Endothelial cell of umbilical vein (primary cell): ENCODE measurements around the gene P4HB. TPM values are rescaled to one million over a fixed set of nuclear protein-coding genes. Genes with fewer than 3 reads are reported as not detected.
"Not testable (repeated sequence)": the region's sequence is repeated elsewhere in the genome, so short reads cannot be mapped to it uniquely, and the experiment has no call there.

Source experiments
- BruUV-seq: library from RNA; stranded (reverse); fragments of 400-500 nt; replicated peaks from 2 replicates; lab custom pipeline; 2021; lab: Mats Ljungman, UMichigan
- CTCF ChIA-PET: fragments of 300-600, 350-600 bp; sonication (Branson Sonifier 250); formaldehyde crosslinking; loops from one replicate; lab custom pipeline; 2021; ENCODE audit warnings: antibody characterized with exemption, inconsistent platforms; lab: Charles Lee
- POLR2A ChIA-PET: fragments of 300-600, 350-600 bp; sonication (Branson Sonifier 250); formaldehyde crosslinking; loops from one replicate; lab custom pipeline; 2021; ENCODE audit warnings: antibody characterized with exemption, inconsistent platforms; lab: Charles Lee
- DNase-seq: peaks from one replicate; pipeline ENCODE4 v3.0.0-alpha.2; 2011; ENCODE audit warnings: low read depth, low spot score
- FAIRE-seq: peaks from 2 replicates; lab custom pipeline; 2011; peaks lifted over from hg19 to GRCh38; lab: Jason Lieb, UNC
- H2AFZ ChIP-seq: 2 replicates; pipeline ENCODE4 v1.6.0; 2012; ENCODE audit warnings: low read depth, low read length, control low read depth, inconsistent platforms
- H3K27ac ChIP-seq: 2 replicates; pipeline ENCODE4 v1.5.1; 2011; ENCODE audit warnings: low read depth, mild to moderate bottlenecking, control low read depth, low read length, moderate library complexity; ENCODE audit not compliant: insufficient read depth
- H3K27me3 ChIP-seq, 2 experiments: 2 replicates each; pipeline versions ENCODE4 v1.6.0 to v1.6.1; 2011; ENCODE audit warnings: low read length in 2 of 2, mixed read lengths in 1 of 2; ENCODE audit not compliant: control insufficient read depth in 2 of 2, insufficient read depth in 2 of 2
- H3K36me3 ChIP-seq, 2 experiments: 2 replicates in 1 of 2; 3 replicates in 1 of 2; pipeline ENCODE4 v1.5.1; 2011; ENCODE audit warnings: low read length in 2 of 2, mild to moderate bottlenecking in 1 of 2, moderate library complexity in 1 of 2; ENCODE audit not compliant: control insufficient read depth in 2 of 2, insufficient read depth in 2 of 2; ENCODE audit errors: extremely low read depth in 1 of 2
- H3K4me1 ChIP-seq: 3 replicates; pipeline ENCODE4 v1.5.1; 2011; ENCODE audit warnings: mild to moderate bottlenecking, low read length; ENCODE audit not compliant: control insufficient read depth, insufficient read depth; ENCODE audit errors: extremely low read depth
- H3K4me2 ChIP-seq: 2 replicates; pipeline ENCODE4 v1.6.1; 2011; ENCODE audit warnings: low read length, control low read depth, mixed read lengths; ENCODE audit not compliant: insufficient read depth
- H3K4me3 ChIP-seq, 3 experiments: fragments of 200-600 bp in 1 of 3; sonication (generic), shearing (Covaris generic) in 1 of 3; replicated peaks in 1 of 3; 2 replicates each; pipeline ENCODE4 v1.5.1; 2011 to 2016; ENCODE audit warnings: control low read depth in 3 of 3, low read length in 3 of 3, mild to moderate bottlenecking in 2 of 3, inconsistent platforms in 1 of 3, low read depth in 1 of 3, moderate library complexity in 1 of 3; ENCODE audit not compliant: insufficient read depth in 1 of 3
- H3K79me2 ChIP-seq: 2 replicates; pipeline ENCODE4 v1.6.0; 2012; ENCODE audit warnings: low read length, inconsistent platforms; ENCODE audit not compliant: control insufficient read depth, insufficient read depth
- H3K9ac ChIP-seq: replicated peaks from 2 replicates; pipeline ENCODE3; 2011; ENCODE audit warnings: low read length, control low read depth; ENCODE audit not compliant: insufficient read depth; ENCODE audit errors: extremely low read depth
- H3K9me1 ChIP-seq: replicated peaks from 3 replicates; pipeline ENCODE4 v1.6.0; 2011; ENCODE audit warnings: mild to moderate bottlenecking, low read length; ENCODE audit not compliant: control insufficient read depth, insufficient read depth; ENCODE audit errors: extremely low read depth
- H3K9me3 ChIP-seq: replicated peaks from 2 replicates; pipeline ENCODE4 v1.5.1; 2012; ENCODE audit warnings: low read length, inconsistent platforms; ENCODE audit not compliant: control insufficient read depth, insufficient read depth
- H4K20me1 ChIP-seq: replicated peaks from 2 replicates; pipeline ENCODE3; 2011; ENCODE audit warnings: mild to moderate bottlenecking, low read length; ENCODE audit not compliant: control insufficient read depth, insufficient read depth; ENCODE audit errors: extremely low read depth
- CTCF ChIP-seq, 2 donors: IDR thresholded peaks; 1 replicate in 1 of 2; 2 replicates in 1 of 2; pipeline ENCODE4 v1.5.1; 2011; ENCODE audit warnings: low read length in 2 of 2, mild to moderate bottlenecking in 2 of 2, moderate library complexity in 2 of 2, control low read depth in 1 of 2, inconsistent platforms in 1 of 2, low read depth in 1 of 2; ENCODE audit not compliant: insufficient read depth in 1 of 2; ENCODE audit errors: extremely low read depth in 1 of 2
- EZH2 ChIP-seq: IDR thresholded peaks from 2 replicates; pipeline ENCODE4 v1.6.1; 2012; ENCODE audit warnings: borderline replicate concordance, low read depth, mild to moderate bottlenecking, moderate library complexity, low read length, inconsistent platforms; ENCODE audit not compliant: severe bottlenecking
- FOS ChIP-seq: IDR thresholded peaks from 2 replicates; pipeline ENCODE4 v1.6.1; 2011; ENCODE audit warnings: mild to moderate bottlenecking, low read length, moderate library complexity, borderline replicate concordance; ENCODE audit not compliant: insufficient read depth
- GATA2 ChIP-seq: IDR thresholded peaks from 2 replicates; pipeline ENCODE4 v1.7.0; 2011; ENCODE audit warnings: low read depth, mild to moderate bottlenecking, moderate library complexity, mixed read lengths, low read length; ENCODE audit not compliant: insufficient read length, insufficient read depth
- JUN ChIP-seq: IDR thresholded peaks from 2 replicates; pipeline ENCODE4 v1.6.1; 2011; ENCODE audit warnings: borderline replicate concordance, low read depth; ENCODE audit not compliant: insufficient read length, insufficient read depth
- MAX ChIP-seq: IDR thresholded peaks from 2 replicates; pipeline ENCODE4 v1.6.1; 2011; ENCODE audit not compliant: insufficient read depth, insufficient read length
- MYC ChIP-seq: IDR thresholded peaks from one replicate; pipeline ENCODE4 v1.6.1; 2011; ENCODE audit warnings: mild to moderate bottlenecking, low read depth, low read length
- POLR2A ChIP-seq: IDR thresholded peaks from 2 replicates; pipeline ENCODE4 v1.6.1; 2012; ENCODE audit warnings: low read depth, mild to moderate bottlenecking, control low read depth, low read length
- POLR2AphosphoS5 ChIP-seq: IDR thresholded peaks from 2 replicates; pipeline ENCODE4 v1.6.1; 2012; ENCODE audit warnings: low read depth, mild to moderate bottlenecking, control low read depth, low read length, moderate library complexity; ENCODE audit not compliant: insufficient read depth
- dilution Hi-C: fragments of 300-500 bp; cut with MboI; formaldehyde crosslinking; loops from one replicate; pipeline ENCODE4 v1.15.0; 2019; ENCODE audit warnings: low sequenced_read_pairs; ENCODE audit not compliant: extremely low pct_ligation_motif_present
- intact Hi-C: fragments of 100-400 bp; cut with micrococcal nuclease; formaldehyde crosslinking; loops from one replicate; pipeline ENCODE4 v1.10.0; 2022
- polyA plus RNA-seq, 4 experiments: library from polyadenylated mRNA; depleted of rRNA in 3 of 4; stranded (reverse) in 3 of 4; unstranded in 1 of 4; fragments of >200 nt; gene quantifications; 2 replicates each; pipeline versions ENCODE4 v1.2.1 to v1.2.3, GENCODE V29; 2011 to 2012; ENCODE audit warnings: missing spikeins in 1 of 4
- total RNA-seq: library from RNA; stranded (reverse); gene quantifications from 2 replicates; pipeline ENCODE4 v1.2.3, GENCODE V29; 2021

P4HB gene
- total and polyA plus RNA-seq, 2 donors (not counting 3 experiments of a cell fraction or from before 2014, with no cell fraction given) = 201 to 988 TPM

DNA sequence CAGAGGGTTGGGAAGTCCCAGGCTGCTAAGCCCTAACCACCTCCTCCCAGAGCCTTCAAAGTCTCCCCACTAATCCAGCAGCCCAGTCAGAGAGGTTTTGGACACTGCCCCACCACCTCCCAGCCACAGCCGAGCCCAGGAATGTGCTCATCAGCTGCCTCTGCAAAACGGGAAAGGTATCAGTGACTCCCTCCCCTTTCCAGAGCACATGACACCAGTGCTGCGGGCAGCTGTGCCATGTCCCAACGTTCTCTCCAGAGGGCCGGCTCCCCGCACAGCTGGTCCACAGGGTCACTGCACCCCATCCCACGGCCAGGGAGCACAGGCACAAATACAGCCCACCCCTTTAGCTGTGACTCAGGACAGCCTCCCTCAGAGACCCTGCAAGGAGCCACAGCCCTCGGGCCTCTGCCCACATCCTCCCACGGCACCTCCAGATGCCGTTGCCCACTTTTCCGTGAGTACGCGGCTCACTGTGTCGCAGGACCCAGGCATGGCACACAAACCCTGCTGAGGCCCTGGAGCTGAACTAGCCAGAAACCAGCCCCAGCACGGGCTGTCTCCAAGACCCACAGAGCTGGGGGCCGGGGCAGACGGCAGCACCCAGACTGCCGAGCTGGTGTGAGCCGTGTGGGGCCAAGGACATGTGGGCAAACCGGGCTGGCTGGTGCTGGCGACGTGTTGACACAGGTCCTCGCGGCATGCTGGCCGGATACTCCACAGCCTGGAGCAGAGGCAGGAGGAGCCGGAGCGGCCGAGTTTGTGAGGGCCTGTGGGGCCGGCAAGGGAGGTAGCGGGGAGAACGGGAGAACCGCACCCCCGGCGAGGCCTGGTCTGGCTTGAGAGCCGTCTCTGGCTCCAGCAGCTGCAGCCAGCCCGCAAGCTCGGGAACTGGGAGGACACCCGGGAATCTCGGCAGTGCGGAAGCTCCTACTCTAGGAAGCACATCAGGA, 19.2 kb downstream of the P4HB start:
- intact Hi-C loops = no loop called here
- Histone ChIP-seq H2AFZ (no peak overlapping the region), H3K27ac (no peak overlapping the region), H3K4me1 (no peaks in the 10 kb centered on the region), H3K4me3 (no peak overlapping the region), H3K36me3 (peaks cover 19 to 34% of the 10 kb centered on the region in 2 experiments), H3K9me3 (no peaks in the 10 kb centered on the region), H3K27me3 (no peaks in the 10 kb centered on the region), H3K4me2 (no peak overlapping the region), H3K9me1 (no peaks in the 10 kb centered on the region), H4K20me1 (no peaks in the 10 kb centered on the region), H3K79me2 (no peaks in the 10 kb centered on the region), H3K9ac (no peak overlapping the region)
- POLR2A ChIA-PET = no interaction called here
- TF ChIP-seq EZH2 (no peak), POLR2AphosphoS5 (no peak), FOS (no peak), CTCF (IDR thresholded peaks at IDR 0.05; ENCODE audit: extremely low read depth in 1 of 2, insufficient read depth in 1 of 2, low read depth in 1 of 2, low read length in 2 of 2) (no peak), POLR2A (no peak), GATA2 (no peak), MAX (no peak), MYC (no peak), JUN (no peak)
- FAIRE-seq (no peak), DNase-seq (no peak)
- dilution Hi-C loops = no loop called here
- no TSS peak for BruUV-seq
- CTCF ChIA-PET = no interaction called here

DNA sequence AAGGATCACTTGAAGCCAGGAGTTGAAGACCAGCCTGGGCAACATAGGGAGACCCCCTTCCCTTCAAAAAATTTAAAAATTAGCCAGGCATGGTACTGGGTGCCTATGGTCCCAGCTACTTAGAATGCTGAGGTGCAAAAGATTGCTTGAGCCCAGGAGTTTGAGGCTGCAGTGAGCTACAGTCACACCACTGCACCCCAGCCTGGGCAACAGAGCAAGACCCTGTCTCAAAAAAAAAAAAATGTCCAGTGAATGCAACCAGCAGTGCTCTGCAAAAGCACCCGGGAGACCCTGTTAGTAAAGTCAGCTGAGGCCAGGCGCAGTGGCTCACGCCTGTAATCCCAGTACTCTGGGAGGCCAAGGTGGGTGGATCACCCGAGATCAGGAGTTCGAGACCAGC, 20.3 kb downstream of the P4HB start:
- H3K4me1 ChIP-seq, dilution Hi-C loops, CTCF ChIA-PET, H3K4me2 ChIP-seq, intact Hi-C loops, POLR2A ChIA-PET, BruUV-seq, H3K9me1 ChIP-seq, H3K27ac ChIP-seq, H3K79me2 ChIP-seq, H2AFZ ChIP-seq, FAIRE-seq, H3K9me3 ChIP-seq, H3K9ac ChIP-seq, DNase-seq, H3K4me3 ChIP-seq, H3K27me3 ChIP-seq, H4K20me1 ChIP-seq: not testable (repeated sequence)
- peaks cover 13 to 24% of the 10 kb centered on the region in 2 experiments for H3K36me3 ChIP-seq
